ENCODE results near the gene KCTD16.

Gene KCTD16

GRCh38 chr5:144405991-144406390, 235.3 kb downstream of the KCTD16 start:
- DNase-seq (ENCODE audit: low spot score), result no peak

DNA sequence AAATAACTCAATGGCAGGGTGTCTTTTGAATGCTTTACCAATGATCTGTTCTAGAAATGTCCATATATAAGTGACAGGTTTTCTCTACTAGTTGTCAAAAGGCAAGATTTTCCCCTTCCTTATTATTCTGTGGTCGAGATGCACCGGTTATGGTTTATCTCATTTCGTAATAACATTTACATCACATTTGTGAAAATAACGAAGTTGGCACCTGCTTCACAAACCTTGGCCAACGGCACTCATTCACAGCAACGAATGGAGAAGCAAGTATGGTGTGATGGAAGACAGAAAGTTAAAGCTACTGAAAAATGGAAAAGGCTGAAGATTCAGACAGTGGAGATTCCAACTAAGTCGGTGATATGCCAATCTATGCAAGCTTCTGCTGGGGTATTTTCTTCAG, 235.8 kb downstream of the KCTD16 start:
- DNase-seq (ENCODE audit: low spot score), result no peak

DNA sequence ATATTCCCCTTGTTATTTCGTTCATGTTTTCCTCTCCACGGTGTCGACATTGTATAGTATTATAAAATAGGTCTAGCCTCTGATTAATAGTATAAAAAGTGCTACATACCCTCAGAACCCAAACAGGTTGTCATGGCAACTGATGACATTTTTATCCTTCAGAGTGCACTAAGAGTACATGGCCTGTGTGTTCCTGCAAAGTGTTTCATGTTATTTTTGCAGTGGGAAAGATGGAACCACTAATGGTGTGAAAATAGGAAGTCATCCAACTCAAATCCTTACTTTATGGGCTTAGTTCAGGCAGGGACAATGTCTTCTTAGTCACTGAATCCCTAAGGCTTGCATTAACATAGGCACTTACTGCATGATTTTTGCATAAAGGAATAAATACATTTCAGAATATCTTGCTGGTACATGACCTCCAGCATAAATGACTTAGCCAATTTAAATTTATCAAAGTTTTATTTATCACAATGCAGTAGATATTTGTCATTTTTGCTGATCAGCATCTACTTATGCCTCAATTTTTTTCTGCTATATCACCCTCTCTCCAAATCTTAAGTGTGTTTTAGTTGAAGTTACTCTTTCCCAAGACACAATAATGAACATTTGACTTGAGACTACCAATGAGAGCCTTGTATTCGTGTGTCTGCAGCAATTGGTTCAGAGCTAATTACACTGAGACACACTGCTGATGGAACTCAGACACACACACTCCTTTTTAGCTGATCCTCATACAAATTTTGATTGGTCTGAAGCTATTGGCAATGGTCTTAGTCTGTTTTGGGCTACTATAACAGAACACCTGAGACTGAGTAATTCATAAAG, 243.7 kb downstream of the KCTD16 start:
- no peak for DNase-seq (ENCODE audit: low spot score)

DNA sequence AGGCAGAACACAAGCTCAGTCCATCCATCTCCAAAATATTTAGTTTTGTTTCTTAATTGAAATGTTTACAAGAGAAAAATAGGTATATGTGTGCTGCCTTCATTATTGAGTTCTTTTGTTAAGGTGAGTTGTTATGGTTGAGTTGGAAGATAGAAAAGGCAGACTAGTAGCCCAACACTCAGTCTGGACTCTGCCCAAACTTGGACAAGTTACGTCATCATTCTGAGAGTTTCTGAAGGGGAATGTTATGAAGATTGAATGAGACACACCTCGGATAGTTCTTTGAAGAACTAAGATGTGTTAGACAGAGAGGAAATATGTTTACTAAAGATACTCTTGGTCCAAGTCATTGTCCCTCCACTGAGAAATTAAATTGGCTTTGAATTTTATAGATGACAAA, 245.5 kb downstream of the KCTD16 start:
- DNase-seq (ENCODE audit: low spot score), result no peak

DNA sequence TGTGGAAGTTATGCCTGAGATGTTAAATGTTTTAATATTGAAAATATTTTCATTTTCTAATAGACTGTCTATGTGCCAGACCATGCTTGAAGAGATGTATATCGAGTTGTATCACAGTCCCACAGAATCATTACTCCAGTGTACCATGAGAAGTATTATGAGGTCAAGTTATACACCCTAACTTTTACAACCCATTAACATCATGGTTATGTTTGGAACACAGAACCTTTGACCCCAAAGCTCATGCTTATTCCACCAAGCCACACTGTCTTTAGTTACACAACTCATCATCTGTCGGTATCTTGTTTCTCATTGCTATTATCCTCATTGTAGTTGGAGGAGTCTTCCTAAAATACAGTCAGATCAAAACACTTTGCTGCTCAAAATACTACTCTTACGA, 248.0 kb downstream of the KCTD16 start:
- DNase-seq (ENCODE audit: low spot score), result no peak

- no peak for DNase-seq (ENCODE audit: low spot score)
Observed at GRCh38 chr5:144421411-144421810, 250.7 kb downstream of the KCTD16 start.

DNA sequence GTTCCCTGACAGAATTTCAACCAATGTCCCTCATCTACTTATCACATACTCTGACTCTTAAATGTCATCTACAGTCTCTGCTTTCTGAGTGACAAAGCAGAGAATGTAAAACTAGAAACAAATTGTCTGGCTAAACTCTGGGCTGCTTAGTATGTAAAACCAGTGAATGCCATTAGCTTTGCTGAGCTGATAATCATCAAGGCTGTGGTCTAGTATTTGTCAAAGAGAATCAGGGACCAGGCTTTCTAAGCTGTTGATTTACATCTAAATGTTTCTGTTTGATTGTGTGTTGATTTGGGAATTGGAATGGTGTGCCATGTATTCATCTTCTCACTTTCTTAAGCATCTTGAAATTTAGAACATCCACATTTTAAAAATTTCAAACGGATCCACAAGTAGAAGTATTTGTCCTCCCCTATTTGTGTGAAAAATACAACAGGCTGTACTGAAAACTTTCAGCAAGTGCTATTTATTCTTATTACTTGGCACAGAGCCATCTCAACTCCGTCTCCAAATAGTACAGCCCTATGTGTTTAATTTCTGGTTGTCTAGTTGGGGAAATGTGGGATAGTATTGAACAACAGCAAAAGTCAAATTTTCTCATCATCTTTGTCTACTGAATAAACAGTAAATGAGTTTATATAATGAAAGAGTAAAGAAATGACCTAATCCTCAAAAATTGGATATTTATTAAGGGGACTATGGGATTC, 251.5 kb downstream of the KCTD16 start:
- DNase-seq (ENCODE audit: low spot score), result no peak

DNA sequence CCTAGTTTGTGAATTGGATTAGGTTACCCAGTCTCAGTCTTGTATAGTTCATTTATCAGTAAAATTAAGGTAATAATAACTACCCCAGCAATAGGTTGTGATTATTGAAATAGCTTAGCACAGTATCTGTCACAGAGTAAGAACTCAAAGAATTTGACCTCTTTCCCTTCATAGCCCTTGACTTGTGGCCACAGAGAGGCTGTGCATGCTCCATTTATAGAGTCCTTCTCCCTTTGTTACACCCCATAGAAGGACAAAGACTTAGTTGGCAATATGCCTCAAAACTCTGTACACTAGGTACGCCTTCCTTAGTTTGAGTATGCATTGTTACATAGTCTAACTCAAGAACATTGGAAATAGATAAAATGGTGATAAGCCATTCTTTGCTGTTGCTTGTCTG, 257.2 kb downstream of the KCTD16 start:
- DNase-seq (ENCODE audit: low spot score), result no peak

DNA sequence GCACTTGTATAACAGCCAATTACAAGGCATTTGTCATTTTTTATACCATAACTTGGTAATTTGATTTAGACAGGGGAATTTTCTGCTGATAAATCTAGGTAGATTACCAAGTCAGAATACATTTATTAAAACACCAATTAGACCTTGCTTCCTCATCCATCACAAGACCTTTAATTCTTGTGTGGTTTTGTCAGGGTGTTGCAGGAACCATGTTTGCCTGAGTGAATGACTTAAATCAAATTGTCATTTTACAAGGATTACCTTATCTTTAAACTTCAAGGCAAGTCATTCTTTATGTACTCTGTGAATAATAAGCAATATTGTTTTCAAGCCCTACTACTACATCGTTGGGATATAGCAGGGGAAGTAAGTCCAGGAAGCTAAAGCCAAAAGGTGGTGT, 257.7 kb downstream of the KCTD16 start:
- no peak for DNase-seq (ENCODE audit: low spot score)

GRCh38 chr5:144429405-144429804, 258.7 kb downstream of the KCTD16 start:
- no peak for DNase-seq (ENCODE audit: low spot score)

GRCh38 chr5:144429905-144430304, 259.2 kb downstream of the KCTD16 start:
- no peak for DNase-seq (ENCODE audit: low spot score)

GRCh38 chr5:144433140-144433822, 262.6 kb downstream of the KCTD16 start:
- no peak for DNase-seq (ENCODE audit: low spot score)

DNA sequence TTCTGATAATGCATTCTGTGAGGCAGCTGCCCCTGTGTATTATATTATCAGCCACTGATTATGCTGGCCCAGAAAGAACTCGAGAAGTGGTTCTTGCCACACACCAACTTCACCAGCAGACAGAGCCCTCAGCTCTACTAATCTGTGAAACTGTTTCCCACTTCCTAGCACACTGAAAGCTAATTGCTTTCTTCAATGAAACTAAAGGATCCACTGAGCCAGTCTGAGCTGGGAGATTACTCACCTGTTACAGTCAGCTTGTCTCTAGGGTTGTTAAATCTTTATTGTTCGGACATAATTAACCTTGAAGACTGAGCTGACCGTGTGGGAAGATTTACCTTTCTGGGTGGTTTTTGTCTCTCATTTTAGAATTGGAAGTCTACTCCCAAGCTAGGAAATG, 263.2 kb downstream of the KCTD16 start:
- DNase-seq (ENCODE audit: low spot score), result no peak

GRCh38 chr5:144436007-144436406, 265.3 kb downstream of the KCTD16 start:
- no peak for DNase-seq (ENCODE audit: low spot score)

- no peak for DNase-seq (ENCODE audit: low spot score)
Observed at GRCh38 chr5:144438237-144438636, 267.6 kb downstream of the KCTD16 start.

DNA sequence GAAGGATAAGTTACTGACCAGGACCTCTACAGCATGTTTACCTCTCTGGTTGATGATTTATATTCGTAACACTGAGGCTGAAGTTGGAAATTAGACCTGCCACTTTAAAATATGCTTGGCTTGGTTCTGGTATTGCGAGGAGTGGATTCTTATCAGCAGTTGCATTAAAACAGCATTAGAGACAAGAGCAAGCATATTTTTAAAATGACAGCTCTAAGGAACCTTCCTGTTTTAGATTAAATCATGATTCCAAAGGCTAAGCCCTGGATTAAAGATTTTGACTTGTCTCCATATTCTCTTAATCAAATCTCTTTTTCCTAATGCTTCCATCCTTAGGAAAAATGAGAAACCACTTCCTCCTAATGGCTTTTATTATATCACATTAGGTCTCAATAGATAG, 277.8 kb downstream of the KCTD16 start:
- DNase-seq (ENCODE audit: low spot score), result no peak

GRCh38 chr5:144451187-144451973, 280.7 kb downstream of the KCTD16 start:
- DNase-seq (ENCODE audit: low spot score), result no peak

GRCh38 chr5:144453753-144454152, 283.1 kb downstream of the KCTD16 start:
- DNase-seq (ENCODE audit: low spot score), result no peak

DNA sequence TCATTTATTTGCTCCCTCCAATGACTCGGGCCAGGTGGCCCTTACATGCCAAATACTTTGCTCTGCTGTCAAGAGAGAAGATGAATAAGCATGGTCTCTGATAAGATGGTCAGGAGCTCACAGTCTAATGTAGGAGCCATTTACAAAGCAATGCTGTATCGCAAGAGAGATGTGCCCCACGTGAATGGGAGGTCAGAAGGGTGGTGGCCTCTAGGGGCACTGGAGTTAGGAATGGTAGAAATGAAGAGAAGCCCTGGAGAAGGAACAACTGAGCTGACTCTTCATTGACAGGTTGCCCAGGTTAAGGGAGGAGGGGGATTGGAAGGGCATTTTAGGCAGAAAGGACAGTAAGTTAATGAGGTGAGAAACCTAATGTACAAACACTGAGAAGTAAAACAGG, 286.5 kb downstream of the KCTD16 start:
- DNase-seq (ENCODE audit: low spot score), result no peak

GRCh38 chr5:144458216-144458615, 287.5 kb downstream of the KCTD16 start:
- DNase-seq (ENCODE audit: low spot score), result no peak

GRCh38 chr5:144460600-144460999, 289.9 kb downstream of the KCTD16 start:
- no peak for DNase-seq (ENCODE audit: low spot score)

DNA sequence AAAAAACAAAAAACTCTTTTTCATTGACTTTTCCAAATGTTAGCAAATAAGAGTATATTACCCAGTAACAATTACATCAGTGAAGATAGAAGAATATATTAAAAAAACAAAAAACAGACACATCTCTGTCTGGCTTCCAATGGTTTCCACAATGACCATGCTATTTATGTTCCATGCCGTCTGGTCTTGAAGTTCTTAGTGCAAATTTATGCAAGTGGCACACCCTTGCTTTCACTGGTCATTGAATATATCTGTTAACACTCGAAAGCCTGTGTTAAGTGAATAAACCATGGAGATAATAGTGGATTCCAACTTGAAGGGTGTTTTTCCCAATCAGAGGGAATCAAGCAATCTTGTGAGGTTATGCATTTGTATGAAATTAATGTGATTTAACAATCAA, 291.9 kb downstream of the KCTD16 start:
- DNase-seq (ENCODE audit: low spot score), result no peak

Data from HuH-7.5 (cell line).